Measurements from ENCODE around the gene NLRP3. TPM values are rescaled to one million over a fixed set of nuclear protein-coding genes. Genes with fewer than 3 reads are reported as not detected.

Gene NLRP3
- total RNA-seq, 3 donors from 2014 or later = 0.66 to 7.8 (median 3.2) TPM

GRCh38 chr1:247496581-247497285 lies 80.8 kb downstream of the NLRP3 start:
- DNase-seq (ENCODE audit: low spot score in 2 of 2) = no peak
- Histone ChIP-seq H3K27ac (no peak overlapping the region), H3K9me3 (no peaks in the 10 kb centered on the region), H3K4me1 (no peaks in the 10 kb centered on the region), H3K4me3 (no peak overlapping the region), H3K27me3 (no peaks in the 10 kb centered on the region), H3K36me3 (no peaks in the 10 kb centered on the region)
- intact Hi-C loops (cut with DNase I; ENCODE audit: low total_unique reads) = no loop called here
- TF ChIP-seq CTCF (IDR thresholded peaks at IDR 0.05) = no peak

Other genes starting within 250 kb of the NLRP3 start
- 10 to 100 TPM; 16.8 to 54.2 (median 46.5) TPM for gene ZNF124, start 244.2 kb upstream of the NLRP3 start, total RNA-seq
- not detected for gene VN1R5, start 160.1 kb upstream of the NLRP3 start, total RNA-seq
- gene ZNF496, start 84.3 kb upstream of the NLRP3 start, total RNA-seq = 10 to 100 TPM; 29.4 to 39.4 (median 31.1) TPM
- gene OR2B11, start 41.9 kb downstream of the NLRP3 start, total RNA-seq = not detected
- not detected for gene OR2C3, start 120.3 kb downstream of the NLRP3 start, total RNA-seq
- 1 to 10 TPM in 1 of 3 donors, under 1 TPM in 1, not detected in 1; 0.15 to 1.3 TPM for gene GCSAML, start 133.0 kb downstream of the NLRP3 start, total RNA-seq
- gene OR2G2, start 172.2 kb downstream of the NLRP3 start, total RNA-seq = not detected
- not detected for gene OR2G3, start 189.4 kb downstream of the NLRP3 start, total RNA-seq